Nephron progenitor cell (in vitro differentiated cells): Measurements from ENCODE around the gene RASL11A.
"Not testable (repeated sequence)": the region's sequence is repeated elsewhere in the genome, so short reads cannot be mapped to it uniquely, and the experiment has no call there.

ENCODE experiments used
- DNase-seq: peaks from one replicate; pipeline ENCODE4 v3.0.0; 2021
- H3K27ac Mint-ChIP-seq: 2 replicates; pipeline ENCODE4 v1.8.0; 2021; ENCODE audit warnings: mild to moderate bottlenecking, moderate library complexity, mixed read lengths
- H3K27me3 Mint-ChIP-seq: 2 replicates; pipeline ENCODE4 v1.8.0; 2021; ENCODE audit warnings: mild to moderate bottlenecking, low read depth, mixed read lengths; ENCODE audit not compliant: poor library complexity
- H3K36me3 Mint-ChIP-seq: 2 replicates; pipeline ENCODE4 v1.8.0; 2021; ENCODE audit warnings: low read depth, mixed read lengths
- H3K4me1 Mint-ChIP-seq: 2 replicates; pipeline ENCODE4 v1.8.0; 2021; ENCODE audit warnings: mixed read lengths
- H3K4me3 Mint-ChIP-seq: 2 replicates; pipeline ENCODE4 v1.8.0; 2021; ENCODE audit warnings: mild to moderate bottlenecking, moderate library complexity, mixed read lengths
- H3K9me3 Mint-ChIP-seq: 2 replicates; pipeline ENCODE4 v1.8.0; 2021; ENCODE audit warnings: mild to moderate bottlenecking, moderate library complexity, mixed read lengths
- TF ChIP-seq, protein P1 (sequence below): fragments of 200-600 bp; sonication (generic); IDR thresholded peaks from 2 replicates; pipeline ENCODE4 v1.5.0; 2021; ENCODE audit warnings: antibody characterized with exemption

The RASL11A gene

DNA sequence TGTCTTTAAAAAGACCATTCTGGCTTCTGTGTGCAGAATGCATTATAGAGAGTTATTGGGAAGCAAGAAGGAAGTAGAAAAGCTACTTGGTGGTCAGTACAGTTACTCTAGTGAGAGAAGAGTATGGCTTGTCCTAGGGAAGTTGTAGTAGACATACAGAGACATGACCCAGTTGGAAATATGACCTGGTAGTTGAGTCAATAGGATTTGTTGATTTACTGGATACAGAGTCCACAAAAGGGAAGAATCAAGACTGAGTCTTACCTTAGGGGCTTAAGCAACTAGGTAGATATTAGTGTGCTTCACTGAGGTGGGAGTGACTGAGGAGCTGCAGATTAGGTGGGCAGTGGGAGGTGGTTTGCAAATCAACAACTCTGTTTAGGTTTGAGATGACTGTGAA, 48.8 kb downstream of the RASL11A start:
- TF ChIP-seq, protein P1, sequence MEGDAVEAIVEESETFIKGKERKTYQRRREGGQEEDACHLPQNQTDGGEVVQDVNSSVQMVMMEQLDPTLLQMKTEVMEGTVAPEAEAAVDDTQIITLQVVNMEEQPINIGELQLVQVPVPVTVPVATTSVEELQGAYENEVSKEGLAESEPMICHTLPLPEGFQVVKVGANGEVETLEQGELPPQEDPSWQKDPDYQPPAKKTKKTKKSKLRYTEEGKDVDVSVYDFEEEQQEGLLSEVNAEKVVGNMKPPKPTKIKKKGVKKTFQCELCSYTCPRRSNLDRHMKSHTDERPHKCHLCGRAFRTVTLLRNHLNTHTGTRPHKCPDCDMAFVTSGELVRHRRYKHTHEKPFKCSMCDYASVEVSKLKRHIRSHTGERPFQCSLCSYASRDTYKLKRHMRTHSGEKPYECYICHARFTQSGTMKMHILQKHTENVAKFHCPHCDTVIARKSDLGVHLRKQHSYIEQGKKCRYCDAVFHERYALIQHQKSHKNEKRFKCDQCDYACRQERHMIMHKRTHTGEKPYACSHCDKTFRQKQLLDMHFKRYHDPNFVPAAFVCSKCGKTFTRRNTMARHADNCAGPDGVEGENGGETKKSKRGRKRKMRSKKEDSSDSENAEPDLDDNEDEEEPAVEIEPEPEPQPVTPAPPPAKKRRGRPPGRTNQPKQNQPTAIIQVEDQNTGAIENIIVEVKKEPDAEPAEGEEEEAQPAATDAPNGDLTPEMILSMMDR: no peak
- Mint-ChIP-seq H3K9me3 (no peaks in the 10 kb centered on the region), H3K4me3 (no peak overlapping the region), H3K27me3 (peaks cover 38% of the 10 kb centered on the region), H3K4me1 (peaks cover 17% of the 10 kb centered on the region), H3K27ac (no peak overlapping the region), H3K36me3 (no peaks in the 10 kb centered on the region)
- DNase-seq: no peak

DNA sequence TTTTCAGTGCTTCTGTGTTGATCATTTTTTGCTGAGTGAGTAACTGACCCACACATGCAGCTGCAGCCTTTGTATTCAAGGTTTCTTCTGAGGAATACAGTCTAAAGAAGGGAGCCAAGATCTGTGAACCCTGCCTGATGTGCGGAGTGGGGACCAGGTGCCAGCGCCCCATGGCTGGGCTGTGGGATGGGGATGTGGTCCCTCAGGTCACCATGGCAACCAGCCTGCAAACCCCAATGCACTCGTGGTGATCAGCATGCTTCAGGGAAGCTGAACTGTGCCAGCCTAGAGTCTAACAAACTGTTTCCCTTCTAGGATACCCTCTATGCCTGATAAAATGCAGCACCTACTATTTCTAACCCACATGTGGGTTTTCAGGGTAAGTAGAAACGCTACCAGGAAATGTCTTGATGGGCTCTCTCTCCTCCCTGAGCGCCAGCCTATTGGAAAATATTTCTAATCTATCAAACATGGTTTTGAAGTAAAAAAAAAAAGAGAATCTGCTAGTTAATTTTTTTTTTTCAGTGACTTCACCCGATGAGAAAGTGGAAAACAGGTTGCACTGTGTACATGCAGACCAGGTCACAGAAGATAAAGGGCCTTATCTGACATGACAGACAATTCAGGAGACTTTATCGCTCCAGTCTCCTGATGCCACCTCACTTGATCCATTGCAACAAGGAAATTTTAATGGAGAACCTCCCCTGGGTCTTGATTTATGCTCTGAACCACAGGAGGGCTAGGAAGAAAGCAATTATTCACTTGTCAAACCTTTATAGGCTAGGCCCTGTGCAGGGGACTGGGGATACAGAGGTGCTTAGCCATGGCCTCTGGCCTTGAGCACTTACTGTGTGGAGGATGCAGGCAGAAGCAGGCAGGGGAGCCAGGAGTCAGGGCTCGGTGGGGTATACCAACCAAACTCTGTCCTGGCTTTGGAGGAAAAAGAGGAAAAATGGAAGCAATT, 51.1 kb downstream of the RASL11A start:
- H3K4me3 Mint-ChIP-seq: no peak overlapping the region
- H3K9me3 Mint-ChIP-seq: no peaks in the 10 kb centered on the region
- H3K36me3 Mint-ChIP-seq: no peaks in the 10 kb centered on the region
- H3K27ac Mint-ChIP-seq: no peak overlapping the region
- peaks cover 17% of the 10 kb centered on the region for H3K4me1 Mint-ChIP-seq
- H3K27me3 Mint-ChIP-seq: peaks cover 36% of the 10 kb centered on the region
- no peak for DNase-seq
- TF ChIP-seq, protein P1: no peak

DNA sequence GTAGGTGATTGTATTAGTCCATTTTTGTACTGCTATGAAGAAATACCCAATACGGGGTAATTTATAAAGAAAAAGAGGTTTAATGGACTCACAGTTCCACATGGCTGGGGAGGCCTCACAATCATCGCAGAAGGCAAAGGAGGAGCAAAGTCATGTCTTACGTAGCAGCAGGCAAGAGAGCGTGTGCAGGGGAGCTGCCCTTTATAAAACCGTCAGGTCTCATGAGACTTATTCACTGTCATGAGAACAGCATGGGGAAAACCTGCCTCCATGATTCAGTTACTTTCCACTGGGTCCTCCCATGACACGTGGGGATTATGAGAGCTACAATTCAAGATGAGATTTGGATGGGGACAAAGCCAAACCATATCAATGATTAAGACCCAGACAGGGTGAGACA, 51.8 kb downstream of the RASL11A start:
- not testable (repeated sequence) for H3K4me3 Mint-ChIP-seq, H3K36me3 Mint-ChIP-seq, H3K9me3 Mint-ChIP-seq, H3K27ac Mint-ChIP-seq, DNase-seq
- Mint-ChIP-seq H3K27me3 (peaks cover 36% of the 10 kb centered on the region), H3K4me1 (peaks cover 17% of the 10 kb centered on the region)
